ENCODE results near the gene SLC25A29.
"Not testable (repeated sequence)": the region's sequence is repeated elsewhere in the genome, so short reads cannot be mapped to it uniquely, and the experiment has no call there.

SLC25A29 gene

DNA sequence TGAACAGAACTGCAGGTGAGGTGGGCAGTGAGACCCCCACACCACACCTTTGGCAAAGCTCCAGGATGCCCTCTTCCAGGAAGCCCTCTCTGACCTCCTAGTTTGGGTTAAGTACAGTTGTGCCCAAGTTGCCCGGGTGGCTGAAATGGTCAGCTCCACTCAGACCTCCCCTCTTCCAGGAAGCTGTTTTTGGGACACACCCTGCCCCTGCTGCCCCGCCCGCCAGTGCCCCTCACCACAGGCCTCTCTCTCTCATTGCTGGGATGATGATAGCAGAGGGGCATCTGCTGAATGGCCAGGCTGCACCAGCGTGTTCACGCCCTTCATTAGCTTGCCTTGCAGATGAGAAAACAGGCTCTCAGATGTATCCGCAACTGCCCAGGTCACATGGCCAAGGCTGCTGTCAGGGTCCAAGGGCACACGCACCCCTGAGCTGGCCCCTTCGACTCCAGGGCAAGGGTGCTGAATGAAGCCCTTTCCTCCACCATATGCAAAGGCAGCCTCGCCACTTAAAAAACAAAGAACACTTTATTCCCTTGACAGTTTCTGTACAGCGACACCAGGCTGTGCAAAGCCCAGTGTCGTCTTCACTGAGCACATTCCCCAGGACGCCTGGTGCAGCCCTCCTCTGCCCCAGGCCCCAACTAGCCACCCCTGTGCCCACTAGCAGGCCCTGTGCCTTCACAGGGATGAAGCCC lies 15.5 kb downstream of the SLC25A29 start:
- no peak for DNase-seq
- no peaks in the 10 kb centered on the region for H3K9me3 ChIP-seq (ENCODE audit: severe bottlenecking)
- H3K27ac ChIP-seq = no peak overlapping the region
- no peaks in the 10 kb centered on the region for H3K27me3 ChIP-seq (ENCODE audit: insufficient read depth, low read depth, severe bottlenecking)
- H3K36me3 ChIP-seq = peaks cover 29% of the 10 kb centered on the region
- no peak overlapping the region for H3K4me3 ChIP-seq (ENCODE audit: low read depth, low read length)
- TF ChIP-seq, protein P1, sequence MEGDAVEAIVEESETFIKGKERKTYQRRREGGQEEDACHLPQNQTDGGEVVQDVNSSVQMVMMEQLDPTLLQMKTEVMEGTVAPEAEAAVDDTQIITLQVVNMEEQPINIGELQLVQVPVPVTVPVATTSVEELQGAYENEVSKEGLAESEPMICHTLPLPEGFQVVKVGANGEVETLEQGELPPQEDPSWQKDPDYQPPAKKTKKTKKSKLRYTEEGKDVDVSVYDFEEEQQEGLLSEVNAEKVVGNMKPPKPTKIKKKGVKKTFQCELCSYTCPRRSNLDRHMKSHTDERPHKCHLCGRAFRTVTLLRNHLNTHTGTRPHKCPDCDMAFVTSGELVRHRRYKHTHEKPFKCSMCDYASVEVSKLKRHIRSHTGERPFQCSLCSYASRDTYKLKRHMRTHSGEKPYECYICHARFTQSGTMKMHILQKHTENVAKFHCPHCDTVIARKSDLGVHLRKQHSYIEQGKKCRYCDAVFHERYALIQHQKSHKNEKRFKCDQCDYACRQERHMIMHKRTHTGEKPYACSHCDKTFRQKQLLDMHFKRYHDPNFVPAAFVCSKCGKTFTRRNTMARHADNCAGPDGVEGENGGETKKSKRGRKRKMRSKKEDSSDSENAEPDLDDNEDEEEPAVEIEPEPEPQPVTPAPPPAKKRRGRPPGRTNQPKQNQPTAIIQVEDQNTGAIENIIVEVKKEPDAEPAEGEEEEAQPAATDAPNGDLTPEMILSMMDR (IDR thresholded peaks at IDR 0.05; ENCODE audit: low read depth, low read length) = no peak

DNA sequence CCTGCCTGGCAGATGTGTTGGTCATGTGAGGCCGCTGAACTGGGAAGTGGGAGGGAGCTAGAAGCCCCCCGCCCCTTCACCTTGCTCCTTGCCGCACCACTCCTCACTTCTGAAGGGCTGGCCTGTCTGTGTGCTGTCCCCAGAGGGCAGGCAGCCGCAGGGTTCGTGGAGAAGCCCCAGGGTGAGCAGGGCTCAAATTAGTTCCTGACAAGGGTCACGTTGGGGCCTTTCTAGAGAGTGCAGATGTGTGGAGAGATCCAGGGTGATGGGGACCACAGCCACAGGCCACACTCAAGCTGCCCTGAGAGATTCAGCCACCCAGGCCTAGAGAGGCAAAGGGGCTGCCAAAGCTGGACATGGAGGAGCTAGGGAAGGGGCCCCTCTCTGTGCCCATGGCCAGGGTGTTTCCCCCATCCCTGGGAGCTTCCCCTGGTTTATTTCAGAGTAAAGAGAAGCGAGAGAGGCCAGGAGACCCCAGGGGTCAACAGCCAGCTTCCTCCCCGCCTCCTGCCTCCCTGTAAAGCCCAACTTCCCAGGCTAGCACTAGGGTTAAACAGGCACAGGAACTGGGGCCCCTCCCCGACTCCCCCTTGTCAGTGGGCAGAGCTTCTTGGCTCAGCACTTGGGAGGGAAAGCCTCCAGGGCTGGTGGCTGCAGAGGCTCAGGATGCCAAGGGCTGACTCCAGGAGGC lies 16.2 kb downstream of the SLC25A29 start:
- no peak overlapping the region for H3K27ac ChIP-seq
- H3K4me3 ChIP-seq (ENCODE audit: low read depth, low read length) = no peak overlapping the region
- H3K27me3 ChIP-seq (ENCODE audit: insufficient read depth, low read depth, severe bottlenecking) = no peaks in the 10 kb centered on the region
- no peaks in the 10 kb centered on the region for H3K9me3 ChIP-seq (ENCODE audit: severe bottlenecking)
- peaks cover 29% of the 10 kb centered on the region for H3K36me3 ChIP-seq
- TF ChIP-seq, protein P1 (IDR thresholded peaks at IDR 0.05; ENCODE audit: low read depth, low read length) = no peak
- DNase-seq = no peak

DNA sequence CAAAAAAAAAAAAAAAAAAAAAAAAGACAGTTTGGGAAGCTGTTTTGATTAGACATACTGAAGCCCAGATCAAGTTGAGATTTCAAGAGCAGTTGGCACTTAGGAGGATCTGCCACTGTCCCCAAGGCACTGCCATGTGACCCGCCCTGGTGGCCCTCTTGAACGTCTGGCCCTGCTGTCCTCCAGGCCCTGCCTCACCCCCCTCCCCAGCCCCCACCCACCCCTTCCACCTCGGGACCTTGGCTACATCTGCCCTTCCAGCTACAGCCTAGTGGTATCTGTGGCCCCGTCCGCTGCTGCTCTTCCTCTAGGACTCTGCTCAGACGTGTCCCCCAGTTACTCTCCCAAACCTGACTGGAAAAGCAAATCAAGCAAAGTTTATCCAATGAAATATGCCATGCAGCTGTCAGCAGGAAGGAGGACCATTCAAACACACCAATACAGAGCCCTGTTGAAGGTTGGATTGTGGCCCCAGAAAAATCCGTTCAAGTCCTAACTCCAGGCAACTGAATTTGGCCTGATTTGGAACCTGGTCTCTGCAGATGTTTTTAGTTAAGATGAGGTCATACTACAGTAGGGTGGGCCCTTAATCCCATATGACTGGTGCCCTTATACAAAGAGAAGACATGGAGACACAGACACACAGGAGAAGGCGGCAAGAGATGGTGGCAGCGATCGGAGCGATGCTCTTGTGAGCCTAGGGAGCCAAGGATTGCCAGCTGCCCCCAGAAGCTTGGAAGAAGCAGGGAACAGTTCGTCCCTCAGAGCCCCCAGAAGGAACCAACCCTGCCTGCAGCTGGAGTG lies 17.7 kb downstream of the SLC25A29 start:
- Histone ChIP-seq H3K36me3 (peaks cover 29% of the 10 kb centered on the region), H3K27me3 (ENCODE audit: insufficient read depth, low read depth, severe bottlenecking) (no peaks in the 10 kb centered on the region), H3K9me3 (ENCODE audit: severe bottlenecking) (no peaks in the 10 kb centered on the region), H3K27ac (no peak overlapping the region), H3K4me3 (ENCODE audit: low read depth, low read length) (no peak overlapping the region)
- no peak for DNase-seq
- TF ChIP-seq, protein P1 (IDR thresholded peaks at IDR 0.05; ENCODE audit: low read depth, low read length) = no peak

DNA sequence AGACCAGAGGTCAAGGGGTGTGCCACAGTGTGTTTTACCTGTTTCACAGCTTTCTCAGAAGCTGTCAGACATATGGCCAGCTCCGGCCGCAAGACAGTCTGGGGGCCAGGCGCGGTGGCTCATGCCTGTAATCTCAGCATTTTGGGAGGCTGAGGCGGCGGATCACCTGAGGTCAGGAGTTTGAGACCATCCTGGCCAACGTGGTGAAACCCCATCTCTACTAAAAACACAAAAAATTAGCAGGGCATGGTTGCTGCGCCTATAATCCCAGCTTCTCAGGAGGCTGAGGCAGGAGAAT lies 18.3 kb downstream of the SLC25A29 start:
- not testable (repeated sequence) for H3K4me3 ChIP-seq (ENCODE audit: low read depth, low read length); DNase-seq; H3K27ac ChIP-seq; H3K9me3 ChIP-seq (ENCODE audit: severe bottlenecking); H3K27me3 ChIP-seq (ENCODE audit: insufficient read depth, low read depth, severe bottlenecking)
- peaks cover 29% of the 10 kb centered on the region for H3K36me3 ChIP-seq

DNA sequence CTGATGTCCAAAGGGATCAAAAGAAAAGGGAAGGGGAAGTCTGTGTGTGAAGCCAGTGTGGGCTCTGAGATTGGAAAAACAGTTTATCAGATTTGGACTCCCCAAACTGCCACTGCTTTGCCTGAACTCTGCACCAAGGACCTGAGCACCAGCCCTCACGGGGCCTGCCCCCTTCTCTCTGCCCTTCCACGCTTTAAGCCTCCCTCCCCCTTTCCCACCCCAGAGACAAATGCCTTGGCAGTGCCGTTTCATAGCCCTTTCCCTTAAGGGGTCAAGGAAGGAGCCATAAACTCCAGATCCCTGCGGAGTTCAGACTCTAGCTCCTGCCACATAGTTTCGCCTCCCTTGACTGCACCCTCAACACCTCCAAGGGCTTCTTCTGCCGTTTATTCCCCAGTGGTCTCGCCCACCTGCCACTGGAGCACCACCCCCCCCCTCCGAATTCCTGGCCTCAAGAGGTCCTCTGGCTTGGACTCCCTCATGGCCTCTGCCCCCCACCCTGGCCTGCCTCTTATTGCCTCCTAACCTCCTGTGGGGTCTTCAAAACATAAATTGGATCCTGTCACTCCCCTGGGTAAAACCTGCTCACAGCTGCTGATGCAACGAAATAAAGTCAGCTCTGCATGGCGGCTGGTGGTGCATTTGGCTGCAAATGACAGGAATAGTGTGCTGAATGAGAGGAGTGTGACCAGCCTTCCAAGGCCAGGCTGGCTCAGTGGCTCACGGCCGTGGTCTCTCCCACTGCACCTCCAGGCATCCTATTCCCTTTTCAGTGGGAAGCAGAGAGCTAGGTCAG lies 18.8 kb downstream of the SLC25A29 start:
- H3K4me3 ChIP-seq (ENCODE audit: low read depth, low read length) = no peak overlapping the region
- H3K27ac ChIP-seq = no peak overlapping the region
- TF ChIP-seq, protein P1 (IDR thresholded peaks at IDR 0.05; ENCODE audit: low read depth, low read length) = no peak
- peaks cover 26% of the 10 kb centered on the region for H3K36me3 ChIP-seq
- H3K9me3 ChIP-seq (ENCODE audit: severe bottlenecking) = no peaks in the 10 kb centered on the region
- H3K27me3 ChIP-seq (ENCODE audit: insufficient read depth, low read depth, severe bottlenecking) = no peaks in the 10 kb centered on the region
- DNase-seq = no peak
